K562 treated with DMSO at 1 percent for 24 hours (cell line): ENCODE results near the gene IGFBPL1. TPM values are rescaled to one million over a fixed set of nuclear protein-coding genes. Genes with fewer than 3 reads are reported as not detected.

Experiments
- total RNA-seq: library from RNA; unstranded; fragments of 300-600 nt; gene quantifications from 2 replicates; pipeline ENCODE4 v1.2.3, GENCODE V29; 2022; ENCODE audit warnings: low read depth; ENCODE audit not compliant: insufficient read depth

IGFBPL1 gene
- total RNA-seq, result not detected in 2 replicates

GRCh38 chr9:38423973-38424843, at the start of gene IGFBPL1:
Gene IGFBPL1, minus strand, starts transcription at chr9:38424454. Its CDS starts 30 bp downstream, at chr9:38424424.

GRCh38 chr9:38392235-38393127, 31.8 kb downstream of the IGFBPL1 start, which contains the start of gene ALDH1B1:
Gene ALDH1B1, plus strand, starts transcription at chr9:38392702. Its CDS starts 3,047 bp downstream, at chr9:38395749.

Other genes starting within 250 kb of the IGFBPL1 start
- 9.5 and 10.5 TPM in 2 replicates for gene ALDH1B1, start 31.8 kb downstream of the IGFBPL1 start, total RNA-seq
- not detected in 2 replicates for gene ANKRD18A, start 196.1 kb upstream of the IGFBPL1 start, total RNA-seq